Hepatocyte (in vitro differentiated cells): ENCODE data around the gene TEX29.

ENCODE experiments used
- EZH2 ChIP-seq: fragments of 200-600 bp; sonication (generic); IDR thresholded peaks from 2 replicates; pipeline ENCODE4 v1.6.1; 2016; ENCODE audit warnings: antibody characterized with exemption, mild to moderate bottlenecking, borderline replicate concordance
- EZH2phosphoT487 ChIP-seq: fragments of 200-600 bp; sonication (generic); IDR thresholded peaks from one replicate; pipeline ENCODE4 v1.6.1; 2018; ENCODE audit warnings: antibody characterized with exemption, mild to moderate bottlenecking, low read depth, moderate library complexity; ENCODE audit not compliant: unreplicated experiment, severe bottlenecking
- TF ChIP-seq, protein P1 (sequence below): fragments of 200-600 bp; sonication (generic); IDR thresholded peaks from 2 replicates; pipeline ENCODE4 v1.5.1; 2016; ENCODE audit warnings: antibody characterized with exemption, mild to moderate bottlenecking; ENCODE audit not compliant: poor library complexity

DNA sequence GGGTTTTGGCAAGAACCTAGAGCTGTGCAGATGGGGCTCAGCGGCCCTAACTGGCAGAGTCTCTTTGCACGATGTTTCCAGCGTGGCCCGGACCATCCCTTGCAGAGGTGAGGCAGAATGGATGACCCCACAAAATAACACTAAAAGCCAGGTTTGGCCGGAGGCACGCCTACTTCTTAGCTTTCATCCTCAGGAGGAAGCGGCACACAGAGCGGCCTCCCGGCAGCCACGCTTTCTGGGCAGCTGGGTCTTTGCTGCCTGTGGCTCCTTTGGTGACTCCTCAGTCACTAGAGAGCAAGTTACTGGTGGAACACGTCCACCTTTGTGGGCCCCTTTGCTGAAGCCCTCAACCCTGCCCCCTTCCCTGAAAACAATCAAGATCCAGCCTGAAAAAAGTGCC is 25.2 kb downstream of the TEX29 start:
- TF ChIP-seq, protein P1, sequence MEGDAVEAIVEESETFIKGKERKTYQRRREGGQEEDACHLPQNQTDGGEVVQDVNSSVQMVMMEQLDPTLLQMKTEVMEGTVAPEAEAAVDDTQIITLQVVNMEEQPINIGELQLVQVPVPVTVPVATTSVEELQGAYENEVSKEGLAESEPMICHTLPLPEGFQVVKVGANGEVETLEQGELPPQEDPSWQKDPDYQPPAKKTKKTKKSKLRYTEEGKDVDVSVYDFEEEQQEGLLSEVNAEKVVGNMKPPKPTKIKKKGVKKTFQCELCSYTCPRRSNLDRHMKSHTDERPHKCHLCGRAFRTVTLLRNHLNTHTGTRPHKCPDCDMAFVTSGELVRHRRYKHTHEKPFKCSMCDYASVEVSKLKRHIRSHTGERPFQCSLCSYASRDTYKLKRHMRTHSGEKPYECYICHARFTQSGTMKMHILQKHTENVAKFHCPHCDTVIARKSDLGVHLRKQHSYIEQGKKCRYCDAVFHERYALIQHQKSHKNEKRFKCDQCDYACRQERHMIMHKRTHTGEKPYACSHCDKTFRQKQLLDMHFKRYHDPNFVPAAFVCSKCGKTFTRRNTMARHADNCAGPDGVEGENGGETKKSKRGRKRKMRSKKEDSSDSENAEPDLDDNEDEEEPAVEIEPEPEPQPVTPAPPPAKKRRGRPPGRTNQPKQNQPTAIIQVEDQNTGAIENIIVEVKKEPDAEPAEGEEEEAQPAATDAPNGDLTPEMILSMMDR, result no peak
- TF ChIP-seq EZH2phosphoT487 (no peak), EZH2 (no peak)
